Right atrium auricular region (tissue), 2 donors: ENCODE measurements around the gene DHRS12. TPM values are rescaled to one million over a fixed set of nuclear protein-coding genes. Genes with fewer than 3 reads are reported as not detected.

Source experiments
- DNase-seq: peaks from one replicate; pipeline ENCODE4 v3.0.0-alpha.2; 2019; ENCODE audit warnings: low spot score
- H3K27ac ChIP-seq, 2 donors: fragments of 200-600 bp; sonication (generic); 1 replicate in 1 of 2; 2 replicates in 1 of 2; pipeline ENCODE4 v1.5.1; 2016 to 2019
- H3K27me3 ChIP-seq, 2 donors: fragments of 200-600 bp; sonication (generic); one replicate each; pipeline versions ENCODE4 v1.5.1 to v1.6.0; 2017 to 2019
- H3K36me3 ChIP-seq: fragments of 200-600 bp; sonication (generic); one replicate; pipeline ENCODE4 v1.5.1; 2016
- H3K4me1 ChIP-seq, 2 donors: fragments of 200-600 bp; sonication (generic); one replicate each; pipeline versions ENCODE4 v1.5.1 to v1.6.0; 2017 to 2019
- H3K4me3 ChIP-seq, 2 donors: fragments of 200-600 bp; sonication (generic); 1 replicate in 1 of 2; 2 replicates in 1 of 2; pipeline ENCODE4 v1.5.1; 2017 to 2019; ENCODE audit warnings: mild to moderate bottlenecking in 1 of 2, moderate library complexity in 1 of 2
- H3K9me3 ChIP-seq, 2 donors: fragments of 200-600 bp; sonication (generic); one replicate each; pipeline ENCODE4 v1.5.1; 2019
- CTCF ChIP-seq, 2 donors: fragments of 200-600 bp; sonication (generic); IDR thresholded peaks; one replicate each; pipeline ENCODE4 v1.5.1; 2019; ENCODE audit warnings: antibody characterized with exemption in 2 of 2
- total RNA-seq, 2 donors: library from RNA; depleted of rRNA; stranded (reverse); fragments of >200 nt; gene quantifications; one replicate each; pipeline ENCODE4 v1.1.0, GENCODE V29; 2016

The DHRS12 gene
- total RNA-seq, 2 donors from 2014 or later, result 9.6 to 10.1 TPM

GRCh38 chr13:51799261-51799660 lies 4.7 kb downstream of the DHRS12 start:
- peaks cover 8% of the 10 kb centered on the region for H3K36me3 ChIP-seq
- no peaks in the 10 kb centered on the region for H3K27me3 ChIP-seq
- no peak overlapping the region for H3K27ac ChIP-seq
- no peak for TF ChIP-seq CTCF (IDR thresholded peaks at IDR 0.05)
- DNase-seq, result no peak
- no peak overlapping the region for H3K4me3 ChIP-seq
- peaks cover 0 to 26% of the 10 kb centered on the region in 2 donors for H3K4me1 ChIP-seq
- no peaks in the 10 kb centered on the region for H3K9me3 ChIP-seq

- H3K4me1 ChIP-seq, result peaks cover 0 to 20% of the 10 kb centered on the region in 2 donors
- DNase-seq, result no peak
- H3K36me3 ChIP-seq, result peaks cover 8% of the 10 kb centered on the region
- no peak overlapping the region for H3K27ac ChIP-seq
- no peak overlapping the region for H3K4me3 ChIP-seq
- H3K27me3 ChIP-seq, result no peaks in the 10 kb centered on the region
- no peaks in the 10 kb centered on the region for H3K9me3 ChIP-seq
- TF ChIP-seq CTCF (IDR thresholded peaks at IDR 0.05), result peak in 1 of 2 donors; percentile 53
Observed at GRCh38 chr13:51797664-51798488, 6.1 kb downstream of the DHRS12 start.

- no peak for TF ChIP-seq CTCF (IDR thresholded peaks at IDR 0.05)
- Histone ChIP-seq H3K4me1 (peaks cover 0 to 6% of the 10 kb centered on the region in 2 donors), H3K36me3 (peaks cover 8% of the 10 kb centered on the region), H3K27me3 (no peaks in the 10 kb centered on the region), H3K9me3 (no peaks in the 10 kb centered on the region), H3K27ac (no peak overlapping the region), H3K4me3 (no peak overlapping the region)
- no peak for DNase-seq
Observed at GRCh38 chr13:51796546-51796945, 7.4 kb downstream of the DHRS12 start.

GRCh38 chr13:51795419-51795818 lies 8.5 kb downstream of the DHRS12 start:
- no peak overlapping the region for H3K4me3 ChIP-seq
- no peaks in the 10 kb centered on the region for H3K4me1 ChIP-seq
- H3K9me3 ChIP-seq, result no peaks in the 10 kb centered on the region
- no peak overlapping the region for H3K27ac ChIP-seq
- no peak for DNase-seq
- H3K27me3 ChIP-seq, result no peaks in the 10 kb centered on the region
- TF ChIP-seq CTCF (IDR thresholded peaks at IDR 0.05), result no peak
- peaks cover 8% of the 10 kb centered on the region for H3K36me3 ChIP-seq

GRCh38 chr13:51794964-51795363 lies 9.0 kb downstream of the DHRS12 start:
- Histone ChIP-seq H3K27me3 (no peaks in the 10 kb centered on the region), H3K27ac (no peak overlapping the region), H3K36me3 (peaks cover 8% of the 10 kb centered on the region), H3K4me1 (no peaks in the 10 kb centered on the region), H3K4me3 (no peak overlapping the region), H3K9me3 (no peaks in the 10 kb centered on the region)
- TF ChIP-seq CTCF (IDR thresholded peaks at IDR 0.05), result no peak
- DNase-seq, result no peak
